ENCODE measurements around the gene CABLES1.
"Not testable (repeated sequence)": the region's sequence is repeated elsewhere in the genome, so short reads cannot be mapped to it uniquely, and the experiment has no call there.

Gene CABLES1

DNA sequence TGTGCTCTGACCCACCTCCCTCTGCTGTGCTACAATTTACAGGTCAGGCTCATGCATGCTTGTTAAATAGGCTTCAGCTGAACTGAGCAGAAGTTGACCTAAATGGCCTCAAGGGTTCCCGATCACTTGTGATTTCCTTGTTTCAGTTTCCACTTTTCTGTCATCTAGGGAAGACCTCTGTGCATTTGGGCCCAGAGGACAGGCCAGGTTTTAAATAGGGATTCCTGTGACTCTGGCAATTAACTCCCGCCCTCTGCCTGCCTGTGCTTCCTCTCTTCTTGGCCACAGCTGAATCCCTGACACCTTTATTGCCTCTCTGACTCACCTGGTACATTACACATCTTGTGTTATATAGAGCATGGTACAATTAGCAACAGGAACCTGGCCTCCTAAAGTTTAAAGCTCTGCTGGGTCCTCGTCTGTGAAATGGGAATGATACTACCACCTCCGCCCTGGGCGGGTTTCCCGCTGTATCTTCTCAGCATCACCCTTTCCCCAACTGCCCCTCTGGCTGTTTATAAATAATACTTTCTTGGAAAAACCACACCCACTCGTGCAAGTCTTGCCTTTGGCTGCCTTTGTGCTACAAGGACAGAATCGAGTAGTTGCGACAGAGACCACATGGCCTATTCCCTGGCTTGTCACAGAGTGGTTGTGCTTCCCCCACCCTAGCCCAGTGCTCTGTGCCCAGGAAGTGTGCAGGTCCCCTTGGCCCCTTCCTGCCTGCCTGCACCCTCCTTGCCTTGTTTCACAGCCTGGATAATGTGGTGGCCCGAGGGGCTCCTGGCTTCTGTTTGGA lies 7.9 kb downstream of the CABLES1 start:
- DNase-seq, result no peak

GRCh38 chr18:23143815-23144261 lies 8.6 kb downstream of the CABLES1 start:
- no peak for DNase-seq

GRCh38 chr18:23144640-23145039 lies 9.4 kb downstream of the CABLES1 start:
- DNase-seq, result no peak

DNA sequence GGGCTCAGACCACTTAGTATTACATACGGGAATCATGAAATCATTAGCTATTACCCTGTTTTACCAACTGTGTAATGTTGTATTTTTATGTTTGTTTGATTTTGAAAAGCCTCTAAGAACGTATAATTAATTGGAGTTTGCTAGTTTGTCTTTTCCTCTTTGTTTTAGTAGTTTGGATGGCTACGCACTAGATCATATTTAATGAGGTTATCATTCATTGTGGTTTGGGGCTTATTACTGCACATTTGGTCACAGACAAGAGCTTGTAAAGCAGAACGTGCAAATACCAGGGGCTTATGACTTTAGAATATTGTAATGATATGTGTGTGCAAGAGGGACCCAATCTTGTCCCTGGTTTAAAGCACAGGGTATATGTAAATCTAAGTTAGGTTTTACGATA lies 10.3 kb downstream of the CABLES1 start:
- no peak for DNase-seq

DNA sequence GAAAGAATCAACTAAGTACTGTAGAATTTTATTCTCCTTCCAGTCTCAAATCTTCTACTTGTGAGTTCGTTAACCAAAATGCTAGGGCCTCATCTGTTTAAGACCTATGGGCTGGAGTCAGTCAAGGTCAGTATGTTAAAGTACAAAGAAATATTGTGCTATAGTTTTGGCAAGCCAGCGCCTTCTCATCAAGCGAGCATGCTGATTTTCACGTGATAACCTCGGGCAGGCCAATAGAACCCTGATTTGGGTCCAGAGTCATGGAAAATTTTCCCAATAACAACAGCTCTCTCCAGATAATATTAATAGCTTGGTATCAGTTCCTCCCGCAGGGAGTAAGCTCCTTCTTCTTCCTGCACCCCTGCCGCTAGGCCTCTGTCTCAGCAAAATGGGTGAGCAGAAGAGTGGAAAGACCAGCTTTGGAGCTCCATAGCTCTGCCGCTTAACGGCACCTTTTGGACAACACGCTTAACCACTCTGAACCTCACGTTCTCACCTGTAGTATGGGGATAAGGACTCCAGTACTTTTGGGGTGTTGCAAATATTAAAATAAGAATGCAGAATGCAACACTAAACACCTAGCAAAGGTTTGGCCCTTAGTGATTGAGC lies 11.7 kb downstream of the CABLES1 start:
- DNase-seq, result no peak

- no peak for DNase-seq
Observed at GRCh38 chr18:23148382-23148781, 13.1 kb downstream of the CABLES1 start.

DNA sequence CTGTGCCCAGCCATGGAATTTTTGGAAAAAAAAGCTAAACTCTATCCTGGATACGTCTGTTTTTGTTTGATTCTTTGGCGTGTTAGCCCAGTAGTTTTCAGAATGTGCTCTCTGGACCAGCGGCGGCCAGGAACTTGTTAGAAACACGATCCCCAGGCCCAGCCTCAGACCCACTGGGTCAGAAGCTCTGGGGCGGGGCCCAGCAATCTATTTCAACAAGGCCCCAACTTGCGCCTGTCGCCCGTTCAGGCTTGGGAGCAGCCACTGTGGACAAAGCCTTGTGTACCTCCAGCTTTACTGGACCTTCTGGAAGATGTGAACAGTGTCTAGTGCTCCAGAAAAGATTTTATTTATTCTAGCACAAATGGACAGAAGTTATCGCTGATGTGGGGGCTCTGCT lies 14.3 kb downstream of the CABLES1 start:
- DNase-seq, result no peak

DNA sequence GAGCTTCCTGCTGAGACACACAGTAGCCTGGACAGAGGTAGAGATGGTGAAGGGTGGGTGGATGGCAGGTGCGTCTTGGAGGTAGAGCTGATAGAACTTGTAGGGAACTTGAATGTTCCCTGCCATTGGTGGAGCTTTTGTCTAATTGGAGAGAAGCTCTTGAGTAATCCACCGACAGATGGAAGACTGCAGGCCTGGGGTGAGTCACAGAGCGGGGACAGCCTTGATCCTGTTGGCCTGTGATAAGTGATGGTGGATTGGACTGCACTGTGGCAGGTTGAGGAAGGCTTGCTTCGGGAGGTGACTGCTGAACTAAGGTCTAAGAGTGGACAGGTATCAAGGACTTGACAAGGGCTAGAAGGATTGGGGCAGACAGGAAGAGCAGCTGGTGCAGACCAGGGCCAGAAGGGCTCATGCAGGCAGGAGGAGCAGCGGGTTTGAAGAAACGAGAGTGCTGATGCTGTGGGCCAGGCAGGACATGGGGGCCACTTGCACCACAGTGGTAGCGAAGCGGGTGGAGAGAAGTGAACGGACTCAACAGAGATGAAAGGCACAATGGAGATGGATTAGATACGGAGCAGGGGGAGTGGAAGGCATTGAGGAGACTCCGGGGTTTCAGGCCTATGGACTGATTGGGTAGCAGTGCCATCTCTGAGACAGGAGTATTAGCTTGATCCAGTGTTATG lies 16.3 kb downstream of the CABLES1 start:
- no peak for DNase-seq

DNA sequence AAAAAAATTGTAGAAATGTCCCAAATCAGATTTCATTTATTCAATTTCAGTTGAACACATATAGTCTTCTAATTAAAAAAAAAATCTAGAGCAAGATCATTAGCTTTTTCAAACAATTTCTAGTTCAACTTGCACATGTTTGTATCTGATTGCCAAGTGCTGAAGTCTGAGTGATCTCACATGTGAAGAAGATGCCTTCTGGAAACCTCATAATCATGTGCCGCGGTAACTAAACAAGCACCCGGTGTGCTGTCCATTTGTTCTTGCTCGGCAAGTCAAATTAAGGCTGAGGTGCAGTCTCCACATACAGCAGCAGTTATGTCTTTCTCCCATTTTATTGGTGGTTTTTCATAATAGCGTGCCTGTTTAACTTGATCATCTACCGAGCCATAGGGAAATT lies 18.7 kb downstream of the CABLES1 start:
- DNase-seq, result no peak

GRCh38 chr18:23154823-23155500 lies 19.7 kb downstream of the CABLES1 start:
- no peak for DNase-seq

- DNase-seq, result no peak
Observed at GRCh38 chr18:23155537-23155936, 20.3 kb downstream of the CABLES1 start.

- DNase-seq, result no peak
Observed at GRCh38 chr18:23156134-23156533, 20.8 kb downstream of the CABLES1 start.

GRCh38 chr18:23158058-23158457 lies 22.8 kb downstream of the CABLES1 start:
- DNase-seq, result no peak

- DNase-seq, result not testable (repeated sequence)
Observed at GRCh38 chr18:23158884-23159283, 23.6 kb downstream of the CABLES1 start.

DNA sequence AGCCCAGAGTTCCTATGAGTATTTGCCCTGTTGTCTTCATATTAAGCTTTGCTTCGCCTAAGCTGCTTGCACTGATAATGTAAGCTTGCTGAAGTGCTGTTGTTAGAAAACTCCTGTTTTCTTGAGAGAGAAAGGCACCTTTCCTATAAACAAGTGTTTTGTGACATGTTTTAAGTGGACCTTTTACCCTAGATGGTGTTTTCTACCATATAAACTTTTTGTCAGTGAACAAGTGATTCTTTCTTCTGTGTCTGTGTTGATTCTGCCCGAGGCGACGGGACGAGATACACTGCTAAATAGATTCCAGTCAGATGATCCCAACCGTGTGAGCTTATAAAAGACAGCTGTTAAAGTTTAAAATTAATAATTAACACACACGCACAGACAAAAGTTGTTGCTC lies 24.1 kb downstream of the CABLES1 start:
- no peak for DNase-seq

DNA sequence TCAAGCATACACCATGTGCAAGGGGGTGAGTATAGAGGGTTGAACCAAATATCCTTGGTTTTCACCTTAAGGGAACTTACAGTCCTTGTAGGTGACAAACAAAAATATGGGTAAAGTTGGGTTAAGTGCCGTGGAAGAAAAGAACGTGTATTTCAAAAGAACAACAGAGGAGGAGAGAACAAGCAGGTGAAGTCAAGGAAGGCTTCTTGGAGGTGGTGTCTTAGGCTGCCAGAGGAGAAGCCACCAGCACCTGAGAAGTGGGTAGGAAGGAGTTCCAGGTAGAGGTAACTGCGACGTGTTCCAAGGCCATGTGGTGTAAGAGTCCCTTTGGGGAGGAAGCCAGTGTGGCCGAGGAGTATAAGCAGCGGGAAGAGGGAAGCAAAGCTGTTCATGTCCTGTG lies 27.2 kb downstream of the CABLES1 start:
- DNase-seq, result no peak

- DNase-seq, result no peak
Observed at GRCh38 chr18:23163786-23164533, 28.7 kb downstream of the CABLES1 start.

DNA sequence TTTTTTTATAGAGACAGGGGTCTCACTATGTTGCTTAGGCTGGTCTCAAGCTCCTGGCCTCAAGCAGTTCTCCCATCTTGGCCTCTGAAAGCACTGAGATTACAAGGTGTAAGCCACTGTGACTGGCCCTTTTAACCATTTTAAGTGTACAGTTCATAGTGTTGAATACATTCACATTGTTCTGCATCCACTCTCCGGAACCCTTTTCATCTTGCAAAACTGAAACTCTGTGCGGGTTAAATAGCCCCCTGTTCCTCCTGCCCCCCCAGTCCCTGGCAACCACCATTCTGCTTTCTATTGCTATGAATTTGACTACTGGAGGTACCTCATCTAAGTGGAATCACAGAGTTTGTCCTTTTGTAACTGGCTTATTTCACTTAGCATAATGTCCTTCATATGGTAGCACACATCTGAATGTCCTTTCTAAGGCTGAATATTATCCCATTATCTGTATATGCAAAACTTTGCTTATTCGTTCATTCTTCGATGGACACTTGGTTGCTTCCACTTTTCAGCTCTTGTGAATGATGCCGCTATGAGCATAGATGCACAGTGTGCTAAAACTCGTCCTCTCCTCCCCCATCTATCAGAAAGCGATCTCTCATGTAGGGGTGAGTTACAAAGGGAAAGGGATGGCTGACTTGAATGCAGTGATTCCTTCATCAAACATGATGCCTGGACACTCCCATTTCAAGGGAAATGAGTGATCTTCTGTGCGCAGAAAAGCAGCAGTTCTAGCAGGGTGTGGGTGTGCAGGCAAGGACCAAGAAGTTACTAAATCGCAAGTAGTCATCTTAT lies 30.2 kb downstream of the CABLES1 start:
- no peak for DNase-seq

DNA sequence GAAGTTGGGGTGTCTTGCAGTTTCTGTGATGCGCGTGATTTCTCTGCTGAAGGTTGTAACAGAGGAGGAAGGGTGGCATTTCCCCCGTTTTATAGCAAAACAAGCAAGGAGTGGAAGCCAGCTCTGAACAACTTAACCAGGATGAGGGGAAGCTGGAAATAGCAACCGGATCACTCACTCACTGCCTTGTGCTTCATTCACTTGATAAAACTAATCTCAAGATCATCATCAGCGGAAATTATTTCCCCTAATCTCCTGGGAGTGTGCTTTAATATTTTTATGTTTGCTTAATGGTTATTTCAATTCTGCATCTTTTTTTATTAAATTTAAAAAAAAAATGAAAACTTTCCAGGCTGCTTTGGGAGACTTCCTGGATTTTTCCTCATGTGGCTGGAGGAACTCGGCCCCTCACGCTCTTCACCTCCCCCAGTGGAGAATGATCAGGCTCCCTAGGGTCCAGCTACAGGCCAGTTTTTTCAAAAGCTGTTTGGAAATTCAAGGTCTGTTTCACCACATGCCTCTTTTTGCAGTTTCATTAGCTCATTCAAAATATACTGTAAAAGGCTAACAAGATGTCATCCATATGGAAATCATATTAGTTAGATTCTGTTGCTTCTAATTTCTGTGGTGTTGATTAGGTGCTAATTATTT lies 31.7 kb downstream of the CABLES1 start:
- DNase-seq, result no peak

DNA sequence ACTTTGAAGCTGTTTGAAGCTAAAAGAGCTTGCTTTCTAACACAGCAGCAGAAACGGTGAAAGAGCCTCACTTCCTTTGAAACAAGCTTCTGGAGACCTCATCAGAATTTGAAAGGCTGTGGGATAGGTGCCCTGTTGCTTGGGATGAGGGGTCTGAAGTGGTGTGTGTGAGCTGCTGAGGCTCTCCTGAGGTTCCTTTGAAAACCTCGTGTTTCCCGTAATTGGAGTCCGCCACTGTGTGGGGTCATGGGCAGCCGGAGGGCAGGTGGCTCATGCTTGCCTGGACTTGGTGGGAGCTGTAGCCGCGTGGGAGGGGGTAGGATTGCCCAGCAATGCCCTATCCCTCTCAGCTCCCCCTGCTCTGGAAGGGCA lies 34.4 kb downstream of the CABLES1 start:
- no peak for DNase-seq

- DNase-seq, result no peak
Observed at GRCh38 chr18:23170137-23170536, 34.9 kb downstream of the CABLES1 start.
